GM23248 (cell line): ENCODE results near the gene SULT1A2. TPM values are rescaled to one million over a fixed set of nuclear protein-coding genes. Genes with fewer than 3 reads are reported as not detected.
"Not testable (repeated sequence)": the region's sequence is repeated elsewhere in the genome, so short reads cannot be mapped to it uniquely, and the experiment has no call there.

Source experiments
- DNase-seq: peaks from one replicate; pipeline ENCODE4 v3.0.0-alpha.2; 2015
- H2AFZ ChIP-seq: fragments of 200-600 bp; sonication (generic); 2 replicates; pipeline ENCODE4 v1.6.1; 2016; ENCODE audit warnings: antibody characterized with exemption
- H3F3A ChIP-seq: fragments of 200-600 bp; sonication (generic); 2 replicates; pipeline ENCODE4 v1.6.1; 2016; ENCODE audit warnings: mild to moderate bottlenecking, antibody characterized with exemption, mixed run types; ENCODE audit not compliant: insufficient read depth
- H3K27ac ChIP-seq: fragments of 200-600 bp; sonication (generic); 2 replicates; pipeline ENCODE4 v1.5.1; 2016; ENCODE audit warnings: mild to moderate bottlenecking
- H3K27me3 ChIP-seq: fragments of 200-600 bp; sonication (generic); replicated peaks from 2 replicates; pipeline ENCODE4 v1.6.1; 2016; ENCODE audit warnings: mild to moderate bottlenecking; ENCODE audit not compliant: insufficient read depth
- H3K36me3 ChIP-seq: fragments of 200-600 bp; sonication (generic); 2 replicates; pipeline ENCODE4 v1.6.1; 2016; ENCODE audit warnings: low read depth, mild to moderate bottlenecking
- H3K4me1 ChIP-seq: fragments of 200-600 bp; sonication (generic); 2 replicates; pipeline ENCODE4 v1.6.1; 2016; ENCODE audit warnings: mild to moderate bottlenecking; ENCODE audit not compliant: insufficient read depth
- H3K4me2 ChIP-seq: fragments of 200-600 bp; sonication (generic); one replicate; pipeline ENCODE4 v1.6.1; 2016; ENCODE audit warnings: mild to moderate bottlenecking; ENCODE audit not compliant: unreplicated experiment
- H3K4me3 ChIP-seq: fragments of 200-600 bp; sonication (generic); 2 replicates; pipeline ENCODE4 v1.5.1; 2016; ENCODE audit warnings: mild to moderate bottlenecking
- H3K79me2 ChIP-seq: fragments of 200-600 bp; sonication (generic); 2 replicates; pipeline ENCODE4 v1.6.1; 2016; ENCODE audit warnings: mild to moderate bottlenecking; ENCODE audit not compliant: insufficient read depth
- H3K9ac ChIP-seq: fragments of 200-600 bp; sonication (generic); 2 replicates; pipeline ENCODE4 v1.6.1; 2016; ENCODE audit warnings: mild to moderate bottlenecking
- H3K9me2 ChIP-seq: fragments of 200-600 bp; sonication (generic); 2 replicates; pipeline ENCODE4 v1.6.1; 2016; ENCODE audit warnings: mixed run types, mild to moderate bottlenecking, moderate library complexity; ENCODE audit not compliant: insufficient read depth
- H3K9me3 ChIP-seq: fragments of 200-600 bp; sonication (generic); one replicate; pipeline ENCODE4 v1.6.1; 2017; ENCODE audit warnings: low read depth
- H4K20me1 ChIP-seq: fragments of 200-600 bp; sonication (generic); 2 replicates; pipeline ENCODE4 v1.6.0; 2016; ENCODE audit not compliant: insufficient read depth
- EZH2 ChIP-seq: fragments of 200-600 bp; sonication (generic); IDR thresholded peaks from 2 replicates; pipeline ENCODE4 v1.6.1; 2018; ENCODE audit warnings: antibody characterized with exemption, mild to moderate bottlenecking; ENCODE audit not compliant: insufficient read depth, poor library complexity, severe bottlenecking
- EZH2phosphoT487 ChIP-seq: fragments of 200-600 bp; sonication (generic); IDR thresholded peaks from 2 replicates; pipeline ENCODE4 v1.6.1; 2018; ENCODE audit warnings: antibody characterized with exemption, moderate library complexity, mild to moderate bottlenecking, low read depth; ENCODE audit not compliant: insufficient read depth
- WGBS, 2 experiments: methylation state at CpG; one replicate each; pipeline ENCODE4 v1.1.6; 2015 to 2017; ENCODE audit warnings: low lambda C conversion rate in 2 of 2, low coverage in 1 of 2; ENCODE audit errors: missing lambda C conversion rate in 2 of 2; 5-methylcytosine and 5-hydroxymethylcytosine counted together
- in situ Hi-C: fragments of 300-500 bp; cut with MboI; formaldehyde crosslinking; loops from 2 replicates; pipeline ENCODE4 v1.15.0; 2020
- polyA plus RNA-seq: library from polyadenylated mRNA; unstranded; fragments of >200 nt; fragmentation: Nextera tagmentation; extraction: Ambion mirVana; gene quantifications from 2 replicates; pipeline ENCODE4 v1.2.1, GENCODE V29; 2016
- total RNA-seq: library from RNA; depleted of rRNA; stranded (reverse); fragments of >200 nt; shearing (Covaris generic); gene quantifications from 2 replicates; pipeline ENCODE4 v1.2.3, GENCODE V29; 2014

The SULT1A2 gene
- total and polyA plus RNA-seq, 2 experiments from 2014 or later: not detected

DNA sequence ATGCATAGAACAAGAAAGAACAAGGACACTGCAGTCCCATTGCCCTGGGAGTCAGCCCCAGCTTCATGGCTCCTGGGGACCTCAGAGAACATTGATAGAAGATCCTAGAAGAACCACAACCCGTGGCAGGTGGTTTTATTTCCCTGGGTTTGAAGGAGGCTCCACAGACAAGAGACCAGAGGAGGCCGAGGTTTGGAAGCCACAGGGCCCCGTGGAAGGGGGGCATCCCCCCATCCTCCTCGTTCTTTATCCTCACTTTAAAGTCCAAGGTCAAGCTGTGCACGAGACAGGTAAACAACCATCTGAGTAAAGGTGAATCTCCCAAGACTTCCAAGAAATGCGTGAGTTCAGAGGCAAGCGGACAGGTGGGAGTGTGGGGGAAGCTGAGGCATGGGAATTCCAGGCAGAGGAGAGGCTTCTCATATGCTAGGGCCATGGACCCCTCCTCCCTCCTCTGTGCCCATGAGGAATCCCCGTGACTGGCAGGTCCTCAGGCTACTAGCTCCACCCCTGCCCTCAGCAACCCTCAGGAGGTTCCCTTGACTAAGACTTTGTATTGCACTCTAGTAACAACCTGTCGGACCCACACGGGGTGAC lies 13.8 kb upstream of the SULT1A2 start:
- 58% methylated on average over 10 of the region's 10 CpGs for WGBS, 2 experiments
- H3K79me2 ChIP-seq: no peaks in the 10 kb centered on the region
- no peak overlapping the region for H3K4me2 ChIP-seq
- no peak overlapping the region for H3K4me3 ChIP-seq
- H3K36me3 ChIP-seq: no peaks in the 10 kb centered on the region
- TF ChIP-seq EZH2phosphoT487 (no peak), EZH2 (no peak)
- H3F3A ChIP-seq: no peaks in the 10 kb centered on the region
- H3K27ac ChIP-seq: no peak overlapping the region
- no peaks in the 10 kb centered on the region for H3K9me2 ChIP-seq
- H2AFZ ChIP-seq: no peak overlapping the region
- H3K27me3 ChIP-seq: no peaks in the 10 kb centered on the region
- H4K20me1 ChIP-seq: no peaks in the 10 kb centered on the region
- no peak overlapping the region for H3K9ac ChIP-seq
- no peaks in the 10 kb centered on the region for H3K4me1 ChIP-seq
- no peak for DNase-seq
- no peaks in the 10 kb centered on the region for H3K9me3 ChIP-seq
- in situ Hi-C loops: no loop called here

- H2AFZ ChIP-seq: no peak within 1 kb of the TSS
- H3K9me2 ChIP-seq: no peaks in the 10 kb centered on the region
- in situ Hi-C loops: no loop called here
These were observed 13.1 kb upstream of the SULT1A2 start, which contains the start of gene SULT1A1 for GRCh38 chr16:28609631-28610594. Gene SULT1A1, minus strand, starts transcription at chr16:28610044. Its CDS starts 1,189 bp downstream, at chr16:28608855.

DNA sequence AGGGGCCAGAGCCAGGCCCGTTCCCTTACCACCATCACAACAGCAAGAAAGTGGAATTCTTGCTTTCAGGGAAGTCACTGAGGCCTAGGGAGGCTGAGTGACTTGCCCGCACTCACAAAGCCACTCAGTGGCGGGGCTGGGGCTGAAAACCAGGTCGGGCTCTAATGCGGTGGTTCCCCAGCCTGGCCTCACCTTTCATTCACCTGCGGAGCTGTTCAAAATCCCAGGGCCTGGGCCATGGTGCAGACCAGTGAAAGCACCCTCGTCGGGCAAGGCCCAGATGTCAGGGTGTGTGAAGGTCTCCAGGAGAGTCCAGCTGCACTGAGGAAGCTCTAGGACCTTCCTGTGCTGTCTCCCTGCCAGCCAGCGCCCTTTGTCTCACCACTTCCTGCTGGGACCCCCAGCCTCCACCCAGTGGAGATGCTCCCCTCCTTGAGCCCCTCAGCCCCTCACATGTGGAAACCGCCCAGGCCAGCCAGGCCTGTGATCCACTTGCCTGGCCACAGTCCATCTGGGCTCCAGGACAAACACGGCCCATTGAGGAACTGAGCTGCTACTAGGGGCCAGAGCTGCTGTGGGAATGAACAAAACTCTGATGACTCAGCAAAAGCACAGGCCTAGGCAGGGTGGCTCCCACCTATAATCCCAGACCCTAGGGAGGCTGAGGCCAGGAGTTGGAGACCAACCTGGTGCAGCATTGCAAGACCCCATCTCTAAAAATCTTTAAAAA lies 12.2 kb upstream of the SULT1A2 start:
- H3K79me2 ChIP-seq, in situ Hi-C loops, H3K9me2 ChIP-seq, H3K9me3 ChIP-seq, H3K36me3 ChIP-seq, H3K4me3 ChIP-seq, H3K27ac ChIP-seq, H3K4me2 ChIP-seq, H3K9ac ChIP-seq, DNase-seq, H4K20me1 ChIP-seq, H3K4me1 ChIP-seq, H3F3A ChIP-seq, H2AFZ ChIP-seq, H3K27me3 ChIP-seq: not testable (repeated sequence)
- WGBS, 2 experiments: 62 to 67% methylated on average over 8 to 11 of the region's 11 CpGs

More at GRCh38 chr16:28609631-28610594, 13.1 kb upstream of the SULT1A2 start, which contains the start of gene SULT1A1:
- DNase-seq: no peak
- no peak for TF ChIP-seq EZH2phosphoT487
- no peak for TF ChIP-seq EZH2
- 66 to 74% methylated on average over 11 of the region's 11 CpGs for WGBS, 2 experiments
- Histone ChIP-seq H3K4me3 (no peak within 1 kb of the TSS), H3K4me1 (no peaks in the 10 kb centered on the region), H3F3A (no peaks in the 10 kb centered on the region), H3K27ac (no peak within 1 kb of the TSS), H4K20me1 (no peaks in the 10 kb centered on the region), H3K36me3 (no peaks in the 10 kb centered on the region), H3K9me3 (no peaks in the 10 kb centered on the region), H3K27me3 (no peaks in the 10 kb centered on the region; the same call in 1 of the 2 replicates), H3K79me2 (no peaks in the 10 kb centered on the region), H3K9ac (no peak within 1 kb of the TSS), H3K4me2 (no peak within 1 kb of the TSS)

- H3K4me1 ChIP-seq, H2AFZ ChIP-seq, H3K27ac ChIP-seq, H3K4me3 ChIP-seq, H4K20me1 ChIP-seq, DNase-seq, in situ Hi-C loops, H3K27me3 ChIP-seq, H3K4me2 ChIP-seq, H3K9me3 ChIP-seq, H3K79me2 ChIP-seq, H3K9ac ChIP-seq, H3K9me2 ChIP-seq, H3K36me3 ChIP-seq, H3F3A ChIP-seq: not testable (repeated sequence)
- 76 to 83% methylated on average over 7 of the region's 7 CpGs for WGBS, 2 experiments
These were observed 11.6 kb upstream of the SULT1A2 start for GRCh38 chr16:28608496-28608808.

- H3K36me3 ChIP-seq, H3K4me3 ChIP-seq, H3K27ac ChIP-seq, H4K20me1 ChIP-seq, H3K9me3 ChIP-seq, H3F3A ChIP-seq, H3K9me2 ChIP-seq, H3K9ac ChIP-seq, DNase-seq, H3K27me3 ChIP-seq, H3K4me1 ChIP-seq, H2AFZ ChIP-seq, H3K79me2 ChIP-seq, H3K4me2 ChIP-seq, in situ Hi-C loops: not testable (repeated sequence)
- 71 to 75% methylated on average over 9 to 10 of the region's 10 CpGs for WGBS, 2 experiments
These were observed 11.0 kb upstream of the SULT1A2 start for GRCh38 chr16:28607681-28608495.
